Measurements from ENCODE around the gene NHP2. TPM values are rescaled to one million over a fixed set of nuclear protein-coding genes. Genes with fewer than 3 reads are reported as not detected.
A peak's percentile ranks its signal among the peaks of the same experiment; 100 is the strongest.

The NHP2 gene
- total RNA-seq, 1 experiment from 2014 or later = 322 TPM

DNA sequence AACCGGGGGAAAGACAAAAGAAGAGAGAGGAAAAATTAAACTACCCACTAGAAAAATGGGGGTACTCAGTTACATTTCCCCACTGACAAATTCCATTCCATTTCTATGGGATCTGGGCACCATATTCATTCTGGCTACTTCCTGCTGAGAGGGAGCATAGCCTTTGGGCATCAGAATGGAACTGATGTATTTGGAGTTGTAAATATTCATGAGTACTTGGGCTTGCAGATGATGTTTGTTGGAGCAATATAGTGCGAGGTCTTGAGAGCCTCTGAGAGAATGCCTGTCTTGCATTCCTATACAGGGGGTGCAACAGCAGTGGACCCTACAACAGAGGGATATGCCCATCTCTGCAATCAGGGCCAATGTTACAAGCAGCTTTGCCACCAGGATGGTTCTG lies 16.8 kb upstream of the NHP2 start:
- no TSS peak for BruUV-seq (replicated peaks)
- no peak for DNase-seq (ENCODE audit: unreplicated experiment)
- POLR2A ChIA-PET = interaction anchor here (1.0 kb wide), 1 partner anchor 34 kb away, joined by 3 read pairs; the partner anchor contains the start of gene HNRNPAB
- H3K4me3 Mint-ChIP-seq (ENCODE audit: unreplicated experiment) = no peak overlapping the region
- no peaks in the 10 kb centered on the region for H3K4me1 Mint-ChIP-seq (ENCODE audit: insufficient read depth, unreplicated experiment)
- TF ChIP-seq, protein P1, sequence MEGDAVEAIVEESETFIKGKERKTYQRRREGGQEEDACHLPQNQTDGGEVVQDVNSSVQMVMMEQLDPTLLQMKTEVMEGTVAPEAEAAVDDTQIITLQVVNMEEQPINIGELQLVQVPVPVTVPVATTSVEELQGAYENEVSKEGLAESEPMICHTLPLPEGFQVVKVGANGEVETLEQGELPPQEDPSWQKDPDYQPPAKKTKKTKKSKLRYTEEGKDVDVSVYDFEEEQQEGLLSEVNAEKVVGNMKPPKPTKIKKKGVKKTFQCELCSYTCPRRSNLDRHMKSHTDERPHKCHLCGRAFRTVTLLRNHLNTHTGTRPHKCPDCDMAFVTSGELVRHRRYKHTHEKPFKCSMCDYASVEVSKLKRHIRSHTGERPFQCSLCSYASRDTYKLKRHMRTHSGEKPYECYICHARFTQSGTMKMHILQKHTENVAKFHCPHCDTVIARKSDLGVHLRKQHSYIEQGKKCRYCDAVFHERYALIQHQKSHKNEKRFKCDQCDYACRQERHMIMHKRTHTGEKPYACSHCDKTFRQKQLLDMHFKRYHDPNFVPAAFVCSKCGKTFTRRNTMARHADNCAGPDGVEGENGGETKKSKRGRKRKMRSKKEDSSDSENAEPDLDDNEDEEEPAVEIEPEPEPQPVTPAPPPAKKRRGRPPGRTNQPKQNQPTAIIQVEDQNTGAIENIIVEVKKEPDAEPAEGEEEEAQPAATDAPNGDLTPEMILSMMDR (IDR thresholded peaks at IDR 0.05; ENCODE audit: unreplicated experiment) = no peak
- H3K9me3 Mint-ChIP-seq (ENCODE audit: unreplicated experiment) = no peaks in the 10 kb centered on the region
- CTCF ChIA-PET = interaction anchor here (1.0 to 1.6 kb wide), 3 partner anchors 20 to 95 kb away, joined by 3 to 5 read pairs (median 4); no protein-coding TSS in a partner anchor
- intact Hi-C loops (cut with micrococcal nuclease) = loop anchor here (5.0 kb wide), 1 partner anchor 548 kb away; no protein-coding TSS in a partner anchor
- no peaks in the 10 kb centered on the region for H3K36me3 Mint-ChIP-seq (ENCODE audit: insufficient read depth, unreplicated experiment)
- H3K27me3 Mint-ChIP-seq (ENCODE audit: insufficient read depth, unreplicated experiment) = no peaks in the 10 kb centered on the region
- H3K27ac Mint-ChIP-seq (ENCODE audit: low read depth, unreplicated experiment) = no peak overlapping the region

DNA sequence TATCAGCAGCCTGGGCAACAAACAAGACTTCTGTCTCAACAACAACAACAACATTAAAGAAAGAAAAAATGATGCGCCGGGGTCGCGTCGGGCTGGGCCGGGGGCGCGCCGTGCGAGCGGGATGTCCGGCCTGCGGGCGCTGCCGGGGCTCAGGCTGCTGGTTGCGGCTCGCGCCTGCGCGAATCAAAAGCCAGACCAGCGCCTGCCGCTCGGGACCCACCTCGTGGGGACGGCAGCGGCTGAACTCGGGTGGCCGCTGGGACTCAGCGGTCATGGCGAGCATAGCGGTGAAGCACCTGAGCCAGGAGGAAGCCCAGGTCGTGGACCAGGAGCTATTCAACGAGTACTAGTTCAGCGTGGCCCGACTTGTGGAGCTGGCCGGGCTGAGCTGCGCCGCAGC lies 11.9 kb upstream of the NHP2 start:
- Mint-ChIP-seq H3K27me3 (ENCODE audit: insufficient read depth, unreplicated experiment) (peaks cover 33% of the 10 kb centered on the region), H3K27ac (ENCODE audit: low read depth, unreplicated experiment) (no peak overlapping the region), H3K9me3 (ENCODE audit: unreplicated experiment) (no peaks in the 10 kb centered on the region), H3K4me3 (ENCODE audit: unreplicated experiment) (no peak overlapping the region), H3K4me1 (ENCODE audit: insufficient read depth, unreplicated experiment) (no peaks in the 10 kb centered on the region), H3K36me3 (ENCODE audit: insufficient read depth, unreplicated experiment) (no peaks in the 10 kb centered on the region)
- BruUV-seq (replicated peaks) = no TSS peak
- ChIA-PET CTCF (interaction anchor here (0.6 to 1.6 kb wide), 6 partner anchors 17 to 175 kb away, joined by 3 to 9 read pairs (median 4); no protein-coding TSS in a partner anchor), POLR2A (interaction anchor here (0.8 to 1.3 kb wide), 2 partner anchors 39 to 51 kb away, joined by 3 to 4 read pairs; partner anchors contain the start of gene HNRNPAB)
- TF ChIP-seq, protein P1 (IDR thresholded peaks at IDR 0.05; ENCODE audit: unreplicated experiment) = no peak
- intact Hi-C loops (cut with micrococcal nuclease) = loop anchor here (10.0 kb wide), 1 partner anchor 561 kb away; the partner anchor contains the start of gene B4GALT7
- DNase-seq (ENCODE audit: unreplicated experiment) = no peak

DNA sequence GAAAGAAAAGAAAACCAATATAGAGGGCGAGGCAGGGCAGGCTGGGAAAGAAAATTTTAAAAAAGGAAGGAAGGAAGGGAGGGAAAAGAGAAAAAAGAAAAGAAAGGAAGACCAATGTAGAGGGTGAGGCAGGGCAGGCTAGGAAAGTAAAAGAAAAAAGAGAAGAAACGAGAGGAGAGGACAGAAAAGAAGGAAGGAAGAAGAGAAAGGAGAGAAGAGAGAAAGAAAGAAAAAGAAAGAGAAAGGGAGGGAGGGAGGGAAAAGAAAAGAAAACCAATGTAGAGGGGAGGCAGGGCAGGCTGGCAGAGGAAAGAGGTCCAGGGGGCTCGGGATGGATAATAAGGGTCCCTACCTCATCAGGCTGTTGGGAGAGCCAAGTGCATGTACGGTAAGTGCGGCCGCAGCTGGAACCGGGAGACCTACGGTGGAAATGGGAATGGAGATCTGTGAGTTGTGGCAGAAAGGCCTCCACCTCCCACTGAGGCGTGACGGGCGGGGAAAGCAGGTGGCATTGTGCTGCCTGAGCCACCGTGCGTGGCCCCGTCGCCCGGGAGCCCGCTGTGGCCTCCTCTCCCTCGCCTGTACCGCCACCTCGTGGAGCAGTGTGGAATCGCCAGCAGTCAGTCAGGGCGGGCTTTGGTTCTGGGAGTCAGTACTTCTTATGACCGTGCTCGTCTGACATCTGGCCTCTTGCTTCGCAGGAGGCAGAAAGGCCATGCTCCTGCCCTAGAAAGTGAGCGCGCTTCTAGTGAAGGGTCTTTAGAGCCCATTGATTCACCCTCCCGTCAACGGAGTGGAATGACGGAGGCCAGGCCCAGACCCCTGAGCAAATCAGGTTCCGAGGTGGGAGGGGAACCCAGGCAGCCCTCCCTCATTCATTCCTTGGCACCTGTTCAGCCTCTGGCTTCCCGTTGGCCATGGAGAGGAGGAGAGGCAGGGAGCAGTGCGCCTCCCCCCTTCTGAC lies 10.4 kb upstream of the NHP2 start:
- BruUV-seq (replicated peaks) = no TSS peak
- Mint-ChIP-seq H3K36me3 (ENCODE audit: insufficient read depth, unreplicated experiment) (no peaks in the 10 kb centered on the region), H3K4me1 (ENCODE audit: insufficient read depth, unreplicated experiment) (no peaks in the 10 kb centered on the region), H3K9me3 (ENCODE audit: unreplicated experiment) (no peaks in the 10 kb centered on the region), H3K27ac (ENCODE audit: low read depth, unreplicated experiment) (no peak overlapping the region), H3K27me3 (ENCODE audit: insufficient read depth, unreplicated experiment) (peaks cover 33% of the 10 kb centered on the region), H3K4me3 (ENCODE audit: unreplicated experiment) (peak overlapping the region; percentile 8)
- POLR2A ChIA-PET = no interaction called here
- intact Hi-C loops (cut with micrococcal nuclease) = loop anchor here (1.0 to 10.0 kb wide), 2 partner anchors 88 to 559 kb away; partner anchors contain the start of gene B4GALT7
- DNase-seq (ENCODE audit: unreplicated experiment) = peak; percentile 88
- CTCF ChIA-PET = interaction anchor here (0.7 to 3.3 kb wide), 12 partner anchors 9 to 96 kb away, joined by 3 to 81 read pairs (median 4); partner anchors contain the start of gene NHP2
- TF ChIP-seq, protein P1 (IDR thresholded peaks at IDR 0.05; ENCODE audit: unreplicated experiment) = peak; percentile 100

DNA sequence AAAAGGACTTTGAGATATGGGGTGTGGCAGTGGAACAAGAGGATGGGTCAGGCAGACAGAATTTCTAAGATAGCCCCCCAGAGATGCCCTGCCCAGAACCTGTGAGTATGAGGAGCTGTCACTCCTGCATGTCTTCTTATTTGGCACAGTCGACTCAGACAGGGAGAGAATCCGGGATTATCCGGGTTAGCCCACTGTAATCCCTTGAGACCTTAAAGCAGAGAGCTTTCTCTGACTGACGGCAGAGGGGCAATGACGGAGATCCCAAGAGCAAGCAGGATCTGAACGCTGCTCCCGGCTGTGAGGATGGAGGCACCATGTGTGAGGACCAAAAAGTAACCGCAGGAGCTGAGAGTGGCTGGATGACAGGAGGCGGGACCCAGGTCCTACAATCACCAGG lies 8.8 kb upstream of the NHP2 start:
- DNase-seq (ENCODE audit: unreplicated experiment) = no peak
- no TSS peak for BruUV-seq (replicated peaks)
- intact Hi-C loops (cut with micrococcal nuclease) = loop anchor here (10.0 kb wide), 1 partner anchor 558 kb away; the partner anchor contains the start of gene B4GALT7
- Mint-ChIP-seq H3K4me3 (ENCODE audit: unreplicated experiment) (no peak overlapping the region), H3K36me3 (ENCODE audit: insufficient read depth, unreplicated experiment) (no peaks in the 10 kb centered on the region), H3K27me3 (ENCODE audit: insufficient read depth, unreplicated experiment) (peaks cover 33% of the 10 kb centered on the region), H3K9me3 (ENCODE audit: unreplicated experiment) (no peaks in the 10 kb centered on the region), H3K27ac (ENCODE audit: low read depth, unreplicated experiment) (no peak overlapping the region), H3K4me1 (ENCODE audit: insufficient read depth, unreplicated experiment) (no peaks in the 10 kb centered on the region)
- POLR2A ChIA-PET = interaction anchor here (0.6 to 1.5 kb wide), 3 partner anchors 9 to 87 kb away, joined by 3 to 4 read pairs (median 4); partner anchors contain the start of gene NHP2
- CTCF ChIA-PET = interaction anchor here (0.7 to 3.3 kb wide), 7 partner anchors 9 to 555 kb away, joined by 4 to 81 read pairs (median 6); partner anchors contain the start of gene NHP2
- TF ChIP-seq, protein P1 (IDR thresholded peaks at IDR 0.05; ENCODE audit: unreplicated experiment) = no peak
